GM21528 (cell line): ENCODE results near the gene PIK3C3.
A peak's percentile ranks its signal among the peaks of the same experiment; 100 is the strongest.

Experiments used
- ATAC-seq: cut with Tn5 transposase; IDR thresholded peaks from one replicate; pipeline ENCODE4 v1.9.1; 2021; ENCODE audit warnings: mild to moderate bottlenecking, moderate library complexity; ENCODE audit not compliant: unreplicated experiment, low FRiP score

Gene PIK3C3

GRCh38 chr18:41954827-41955613, at the start of gene PIK3C3:
Gene PIK3C3 (plus strand): TSS chr18:41955234. CDS start chr18:41955292, 58 bp downstream.
- ATAC-seq, result peak; percentile 98

- no peak for ATAC-seq
Observed at GRCh38 chr18:41905786-41906527, 49.1 kb upstream of the PIK3C3 start.

GRCh38 chr18:41906528-41907146, 48.4 kb upstream of the PIK3C3 start:
- ATAC-seq, result peak; percentile 95

- ATAC-seq, result no peak
Observed at GRCh38 chr18:41917181-41917580, 37.9 kb upstream of the PIK3C3 start.

GRCh38 chr18:41921770-41922169, 33.3 kb upstream of the PIK3C3 start:
- no peak for ATAC-seq

- no peak for ATAC-seq
Observed at GRCh38 chr18:41922176-41922575, 32.9 kb upstream of the PIK3C3 start.

GRCh38 chr18:41922841-41923240, 32.2 kb upstream of the PIK3C3 start:
- ATAC-seq, result no peak

GRCh38 chr18:41923446-41923845, 31.6 kb upstream of the PIK3C3 start:
- no peak for ATAC-seq

GRCh38 chr18:41928581-41928980, 26.5 kb upstream of the PIK3C3 start:
- no peak for ATAC-seq

GRCh38 chr18:41932899-41933298, 22.1 kb upstream of the PIK3C3 start:
- no peak for ATAC-seq

GRCh38 chr18:41933778-41934177, 21.3 kb upstream of the PIK3C3 start:
- ATAC-seq, result no peak

- peak; percentile 65 for ATAC-seq
Observed at GRCh38 chr18:41936471-41937134, 18.4 kb upstream of the PIK3C3 start.

GRCh38 chr18:41938445-41938844, 16.6 kb upstream of the PIK3C3 start:
- no peak for ATAC-seq

GRCh38 chr18:41939326-41939725, 15.7 kb upstream of the PIK3C3 start:
- no peak for ATAC-seq

GRCh38 chr18:41940506-41941215, 14.4 kb upstream of the PIK3C3 start:
- ATAC-seq, result no peak

GRCh38 chr18:41942254-41942653, 12.8 kb upstream of the PIK3C3 start:
- ATAC-seq, result no peak

- no peak for ATAC-seq
Observed at GRCh38 chr18:41948544-41949110, 6.4 kb upstream of the PIK3C3 start.

- ATAC-seq, result no peak
Observed at GRCh38 chr18:41949206-41949920, 5.7 kb upstream of the PIK3C3 start.

- ATAC-seq, result no peak
Observed at GRCh38 chr18:41955688-41956087, 654 bp downstream of the PIK3C3 start.
